Neural progenitor cell (in vitro differentiated cells): Measurements from ENCODE around the gene THG1L. TPM values are rescaled to one million over a fixed set of nuclear protein-coding genes. Genes with fewer than 3 reads are reported as not detected.
A peak's percentile ranks its signal among the peaks of the same experiment; 100 is the strongest.

Experiments
- DNase-seq: peaks from one replicate; pipeline ENCODE4 v3.0.0-alpha.2; 2016; ENCODE audit warnings: low spot score
- H2AFZ ChIP-seq: fragments of 200-600 bp; sonication (generic); replicated peaks from 2 replicates; pipeline ENCODE4 v1.6.1; 2016; ENCODE audit warnings: antibody characterized with exemption
- H3F3A ChIP-seq: fragments of 200-600 bp; sonication (generic); 2 replicates; pipeline ENCODE4 v1.6.1; 2016; ENCODE audit warnings: antibody characterized with exemption, low read depth
- H3K27ac ChIP-seq: fragments of 200-600 bp; sonication (generic); 2 replicates; pipeline ENCODE4 v1.5.1; 2016; ENCODE audit warnings: mild to moderate bottlenecking
- H3K27me3 ChIP-seq: fragments of 200-600 bp; sonication (generic); 2 replicates; pipeline ENCODE4 v1.6.1; 2016; ENCODE audit warnings: mild to moderate bottlenecking, moderate library complexity
- H3K36me3 ChIP-seq: fragments of 200-600 bp; sonication (generic); 2 replicates; pipeline ENCODE4 v1.5.1; 2016
- H3K4me1 ChIP-seq: fragments of 200-600 bp; sonication (generic); 2 replicates; pipeline ENCODE4 v1.6.1; 2016; ENCODE audit warnings: mixed run types
- H3K4me2 ChIP-seq: fragments of 200-600 bp; sonication (generic); 2 replicates; pipeline ENCODE4 v1.6.1; 2016
- H3K4me3 ChIP-seq: fragments of 200-600 bp; sonication (generic); 2 replicates; pipeline ENCODE4 v1.5.1; 2016
- H3K79me2 ChIP-seq: fragments of 200-600 bp; sonication (generic); 2 replicates; pipeline ENCODE4 v1.6.1; 2016; ENCODE audit warnings: low read depth
- H3K9ac ChIP-seq: fragments of 200-600 bp; sonication (generic); 2 replicates; pipeline ENCODE4 v1.6.1; 2016
- H3K9me3 ChIP-seq: fragments of 200-600 bp; sonication (generic); 2 replicates; pipeline ENCODE4 v1.5.1; 2016; ENCODE audit warnings: low read depth
- H4K20me1 ChIP-seq: fragments of 200-600 bp; sonication (generic); 2 replicates; pipeline ENCODE4 v1.6.1; 2016; ENCODE audit warnings: low read depth
- H3K27ac Mint-ChIP-seq: 3 replicates; pipeline ENCODE4 v1.8.0; 2021; ENCODE audit warnings: mixed read lengths
- H3K27me3 Mint-ChIP-seq: 2 replicates; pipeline ENCODE4 v1.8.0; 2022; ENCODE audit warnings: low read depth, mild to moderate bottlenecking, inconsistent platforms, moderate library complexity, mixed read lengths; ENCODE audit not compliant: insufficient read depth
- H3K36me3 Mint-ChIP-seq: 3 replicates; pipeline ENCODE4 v1.8.0; 2021; ENCODE audit warnings: mixed read lengths
- H3K4me1 Mint-ChIP-seq: 3 replicates; pipeline ENCODE4 v1.8.0; 2021; ENCODE audit warnings: mixed read lengths
- H3K4me3 Mint-ChIP-seq: 3 replicates; pipeline ENCODE4 v1.8.0; 2021; ENCODE audit warnings: mild to moderate bottlenecking, moderate library complexity, mixed read lengths
- H3K9me3 Mint-ChIP-seq: 3 replicates; pipeline ENCODE4 v1.8.0; 2020; ENCODE audit warnings: mixed read lengths
- EZH2 ChIP-seq: fragments of 200-600 bp; sonication (generic); IDR thresholded peaks from 2 replicates; pipeline ENCODE4 v1.6.1; 2017; ENCODE audit warnings: antibody characterized with exemption, mild to moderate bottlenecking, moderate library complexity
- EZH2phosphoT487 ChIP-seq: fragments of 200-600 bp; sonication (generic); IDR thresholded peaks from 2 replicates; pipeline ENCODE4 v1.6.1; 2017; ENCODE audit warnings: antibody characterized with exemption
- total RNA-seq: library from RNA; depleted of rRNA; stranded (reverse); fragments of >200 nt; gene quantifications from 2 replicates; pipeline ENCODE4 v1.2.3, GENCODE V29; 2015; ENCODE audit warnings: low replicate concordance
- TF ChIP-seq, protein P1 (sequence below): fragments of 200-600 bp; sonication (generic); IDR thresholded peaks from 2 replicates; pipeline ENCODE4 v1.5.1; 2017; ENCODE audit warnings: antibody characterized with exemption, mild to moderate bottlenecking

Gene THG1L
- total RNA-seq, 1 donor from 2014 or later = 20.5 TPM

DNA sequence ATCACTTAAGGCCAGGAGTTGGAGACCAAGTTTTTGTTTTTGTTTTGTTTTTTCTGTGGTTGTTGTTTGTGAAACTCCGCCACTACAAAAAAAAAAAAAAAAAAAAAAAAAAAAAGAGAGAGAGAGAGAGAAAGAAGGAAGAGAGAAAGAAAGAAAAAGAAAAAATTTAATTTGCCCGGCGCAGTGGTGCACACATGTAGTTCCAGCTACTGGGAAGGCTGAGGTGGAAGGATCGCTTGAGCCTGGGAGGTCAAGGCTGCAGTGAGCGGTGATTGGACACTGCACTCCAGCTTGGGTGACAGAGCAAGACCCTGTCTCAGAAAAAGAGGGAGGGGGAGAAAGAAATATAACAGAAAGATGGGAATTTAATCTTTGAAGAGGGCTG is 902 bp downstream of the THG1L start:
- Mint-ChIP-seq H3K27me3 (no peaks in the 10 kb centered on the region), H3K9me3 (no peaks in the 10 kb centered on the region), H3K36me3 (peaks cover 3% of the 10 kb centered on the region), H3K27ac (no peak overlapping the region), H3K4me1 (peaks cover 8% of the 10 kb centered on the region), H3K4me3 (peak overlapping the region; percentile 99)
- Histone ChIP-seq H3K36me3 (no peaks in the 10 kb centered on the region), H3K4me1 (no peaks in the 10 kb centered on the region), H3K27me3 (no peaks in the 10 kb centered on the region), H3K27ac (no peak overlapping the region), H3K9ac (no peak overlapping the region), H3K4me2 (peak overlapping the region; percentile 81), H3K79me2 (no peaks in the 10 kb centered on the region), H4K20me1 (no peaks in the 10 kb centered on the region), H3K4me3 (peak overlapping the region; percentile 65), H2AFZ (peak overlapping the region; percentile 84), H3K9me3 (no peaks in the 10 kb centered on the region), H3F3A (no peaks in the 10 kb centered on the region)
- DNase-seq = no peak
- TF ChIP-seq, protein P1, sequence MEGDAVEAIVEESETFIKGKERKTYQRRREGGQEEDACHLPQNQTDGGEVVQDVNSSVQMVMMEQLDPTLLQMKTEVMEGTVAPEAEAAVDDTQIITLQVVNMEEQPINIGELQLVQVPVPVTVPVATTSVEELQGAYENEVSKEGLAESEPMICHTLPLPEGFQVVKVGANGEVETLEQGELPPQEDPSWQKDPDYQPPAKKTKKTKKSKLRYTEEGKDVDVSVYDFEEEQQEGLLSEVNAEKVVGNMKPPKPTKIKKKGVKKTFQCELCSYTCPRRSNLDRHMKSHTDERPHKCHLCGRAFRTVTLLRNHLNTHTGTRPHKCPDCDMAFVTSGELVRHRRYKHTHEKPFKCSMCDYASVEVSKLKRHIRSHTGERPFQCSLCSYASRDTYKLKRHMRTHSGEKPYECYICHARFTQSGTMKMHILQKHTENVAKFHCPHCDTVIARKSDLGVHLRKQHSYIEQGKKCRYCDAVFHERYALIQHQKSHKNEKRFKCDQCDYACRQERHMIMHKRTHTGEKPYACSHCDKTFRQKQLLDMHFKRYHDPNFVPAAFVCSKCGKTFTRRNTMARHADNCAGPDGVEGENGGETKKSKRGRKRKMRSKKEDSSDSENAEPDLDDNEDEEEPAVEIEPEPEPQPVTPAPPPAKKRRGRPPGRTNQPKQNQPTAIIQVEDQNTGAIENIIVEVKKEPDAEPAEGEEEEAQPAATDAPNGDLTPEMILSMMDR = no peak
- TF ChIP-seq EZH2 (no peak), EZH2phosphoT487 (no peak)

DNA sequence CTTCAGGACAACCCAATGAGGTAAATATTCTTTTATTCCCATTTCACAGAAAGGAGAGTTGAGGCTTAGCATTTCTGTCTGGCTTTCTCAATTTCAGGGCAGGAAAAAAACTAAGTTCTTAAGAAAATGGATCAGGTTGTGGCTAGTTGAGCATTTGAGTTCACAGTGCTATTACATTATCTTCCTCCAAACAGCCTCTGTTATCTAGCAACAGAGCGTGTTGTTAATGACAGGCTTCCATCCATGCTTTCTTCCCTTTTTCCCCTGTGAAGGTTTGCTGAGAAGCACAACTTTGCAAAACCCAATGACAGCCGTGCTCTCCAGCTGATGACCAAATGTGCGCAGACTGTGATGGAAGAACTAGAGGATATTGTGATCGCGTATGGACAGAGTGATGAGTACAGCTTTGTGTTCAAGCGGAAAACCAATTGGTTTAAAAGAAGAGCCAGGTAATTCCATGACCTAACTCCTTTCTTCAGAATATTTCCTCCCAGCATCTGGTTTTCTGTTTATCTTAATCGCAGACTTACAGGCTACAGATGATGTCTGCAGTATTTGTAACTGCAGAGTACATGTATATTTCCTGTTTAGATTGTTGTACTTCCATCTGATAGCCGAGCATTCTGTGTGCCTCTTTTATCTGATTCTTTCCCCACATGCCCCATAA is 1.5 kb downstream of the THG1L start:
- Histone ChIP-seq H3K9ac (no peak overlapping the region), H4K20me1 (no peaks in the 10 kb centered on the region), H3F3A (no peaks in the 10 kb centered on the region), H3K4me3 (no peak overlapping the region), H3K27me3 (no peaks in the 10 kb centered on the region), H3K79me2 (no peaks in the 10 kb centered on the region), H3K36me3 (peaks cover 3% of the 10 kb centered on the region), H3K9me3 (no peaks in the 10 kb centered on the region), H3K27ac (no peak overlapping the region), H2AFZ (no peak overlapping the region), H3K4me2 (no peak overlapping the region), H3K4me1 (no peaks in the 10 kb centered on the region)
- Mint-ChIP-seq H3K36me3 (peaks cover 3% of the 10 kb centered on the region), H3K9me3 (no peaks in the 10 kb centered on the region), H3K27ac (no peak overlapping the region), H3K4me3 (peak overlapping the region; percentile 99), H3K4me1 (peaks cover 8% of the 10 kb centered on the region), H3K27me3 (no peaks in the 10 kb centered on the region)
- TF ChIP-seq EZH2 (no peak), EZH2phosphoT487 (no peak)
- no peak for DNase-seq

DNA sequence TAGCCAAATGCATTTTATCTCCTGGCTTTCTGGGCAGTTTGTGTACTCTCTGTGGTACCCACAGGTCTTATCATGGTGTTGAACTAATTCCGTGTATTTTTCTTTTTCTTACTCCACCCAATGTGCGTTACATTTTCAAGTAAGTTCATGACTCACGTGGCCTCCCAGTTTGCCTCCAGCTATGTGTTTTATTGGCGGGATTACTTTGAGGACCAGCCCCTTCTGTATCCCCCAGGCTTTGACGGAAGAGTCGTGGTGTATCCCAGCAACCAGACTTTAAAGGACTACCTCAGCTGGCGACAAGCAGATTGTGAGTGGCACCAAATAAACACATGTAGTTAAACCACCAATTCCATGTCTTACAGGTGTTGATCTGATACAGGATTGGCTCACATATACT is 3.2 kb downstream of the THG1L start:
- Histone ChIP-seq H3K27me3 (no peaks in the 10 kb centered on the region), H3K27ac (no peak overlapping the region), H3K36me3 (peaks cover 9% of the 10 kb centered on the region), H3K4me3 (no peak overlapping the region), H3F3A (no peaks in the 10 kb centered on the region), H3K4me2 (no peak overlapping the region), H3K9ac (no peak overlapping the region), H3K4me1 (no peaks in the 10 kb centered on the region), H3K9me3 (no peaks in the 10 kb centered on the region), H3K79me2 (no peaks in the 10 kb centered on the region), H4K20me1 (no peaks in the 10 kb centered on the region), H2AFZ (no peak overlapping the region)
- Mint-ChIP-seq H3K9me3 (no peaks in the 10 kb centered on the region), H3K36me3 (peaks cover 3% of the 10 kb centered on the region), H3K4me1 (peaks cover 8% of the 10 kb centered on the region), H3K27me3 (no peaks in the 10 kb centered on the region), H3K4me3 (no peak overlapping the region), H3K27ac (peak overlapping the region; percentile 33)
- no peak for DNase-seq
- TF ChIP-seq EZH2phosphoT487 (no peak), EZH2 (no peak)
- TF ChIP-seq, protein P1 = no peak

DNA sequence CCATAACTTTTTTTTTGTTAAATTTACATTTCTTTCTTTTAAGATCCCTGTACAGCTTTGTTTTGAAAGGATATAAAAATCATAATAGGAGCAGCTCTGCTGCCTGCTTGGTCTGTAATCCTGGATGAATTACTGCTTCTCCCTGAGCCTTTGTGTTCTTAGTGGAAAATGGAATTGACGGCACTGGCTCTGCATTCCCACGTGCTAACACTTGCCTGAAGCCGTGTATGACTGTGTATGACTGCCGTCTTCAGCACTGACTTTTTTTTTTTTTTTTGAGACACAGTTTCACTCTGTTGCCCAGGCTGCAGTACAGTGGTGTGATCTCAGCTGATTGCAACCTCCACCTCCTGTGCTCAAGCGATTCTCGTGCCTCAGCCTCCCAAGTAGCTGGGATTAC is 4.8 kb downstream of the THG1L start:
- Histone ChIP-seq H3K36me3 (peaks cover 9% of the 10 kb centered on the region), H4K20me1 (no peaks in the 10 kb centered on the region), H3K9ac (no peak overlapping the region), H3K79me2 (no peaks in the 10 kb centered on the region), H3K9me3 (no peaks in the 10 kb centered on the region), H3K4me1 (no peaks in the 10 kb centered on the region), H3K4me3 (no peak overlapping the region), H3F3A (no peaks in the 10 kb centered on the region), H3K27me3 (no peaks in the 10 kb centered on the region), H2AFZ (no peak overlapping the region), H3K27ac (no peak overlapping the region), H3K4me2 (no peak overlapping the region)
- H3K9me3 Mint-ChIP-seq = no peaks in the 10 kb centered on the region
- no peak for DNase-seq
- no peak overlapping the region for H3K4me3 Mint-ChIP-seq
- H3K27me3 Mint-ChIP-seq = no peaks in the 10 kb centered on the region
- no peak overlapping the region for H3K27ac Mint-ChIP-seq
- peaks cover 7% of the 10 kb centered on the region for H3K4me1 Mint-ChIP-seq
- TF ChIP-seq EZH2phosphoT487 = no peak
- TF ChIP-seq EZH2 = no peak
- TF ChIP-seq, protein P1 = no peak
- peaks cover 6% of the 10 kb centered on the region for H3K36me3 Mint-ChIP-seq
